Measurements from ENCODE around the gene UBASH3B.

The UBASH3B gene

DNA sequence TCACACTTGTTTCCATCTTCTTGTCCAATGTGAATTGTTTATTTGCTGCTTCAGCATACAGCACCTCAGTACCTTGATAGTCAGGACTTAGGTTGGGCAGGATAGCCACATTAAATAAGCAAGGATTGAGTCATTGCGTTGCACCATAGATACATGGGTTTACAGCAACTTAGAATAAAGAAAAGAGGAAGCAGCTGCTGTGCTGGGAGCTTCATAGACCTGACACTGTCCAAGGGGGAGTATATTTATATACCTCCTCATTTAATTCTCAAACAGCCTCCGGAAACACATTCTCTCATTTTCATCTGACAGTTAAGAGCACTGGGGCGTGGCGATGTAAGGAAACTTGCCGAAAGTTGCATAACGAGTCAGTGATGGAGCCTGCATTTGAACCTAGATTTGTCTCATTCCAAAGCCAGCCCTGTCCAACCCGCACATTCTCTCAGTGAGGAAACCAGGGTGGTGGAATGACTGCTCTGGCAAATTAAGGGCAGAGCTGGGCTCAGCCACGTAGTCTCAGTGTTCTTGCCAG lies 42.2 kb downstream of the UBASH3B start:
- Histone ChIP-seq H3K9me3 (ENCODE audit: control insufficient read depth, insufficient read depth, low read length) (no peaks in the 10 kb centered on the region), H3K36me3 (ENCODE audit: insufficient read depth, low read length) (no peaks in the 10 kb centered on the region), H3K9ac (ENCODE audit: low read depth, low read length) (no peak overlapping the region), H3K4me1 (ENCODE audit: insufficient read depth, low read length) (peaks cover 1% of the 10 kb centered on the region)

GRCh38 chr11:122698392-122698791 lies 42.9 kb downstream of the UBASH3B start:
- Histone ChIP-seq H3K36me3 (ENCODE audit: insufficient read depth, low read length) (no peaks in the 10 kb centered on the region), H3K9ac (ENCODE audit: low read depth, low read length) (no peak overlapping the region), H3K9me3 (ENCODE audit: control insufficient read depth, insufficient read depth, low read length) (no peaks in the 10 kb centered on the region), H3K4me1 (ENCODE audit: insufficient read depth, low read length) (no peaks in the 10 kb centered on the region)

DNA sequence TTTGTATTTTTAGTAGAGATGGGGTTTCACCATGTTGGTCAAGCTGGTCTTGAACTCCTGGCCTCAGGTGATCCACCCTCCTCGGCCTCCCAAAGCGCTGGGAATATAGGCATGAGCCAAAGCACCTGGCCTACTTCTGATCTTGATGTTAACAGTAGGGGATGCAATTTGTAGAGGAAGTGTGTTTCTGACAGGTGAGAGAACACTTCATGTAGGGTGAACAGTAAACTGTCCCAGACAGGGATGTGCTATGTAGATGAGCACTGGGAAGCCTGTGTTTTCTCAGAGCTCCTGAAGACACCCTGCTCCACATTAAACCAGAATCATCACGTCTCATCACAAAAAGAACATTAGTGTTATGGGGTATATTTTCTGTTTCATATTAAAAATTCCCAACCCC lies 45.1 kb downstream of the UBASH3B start:
- no peaks in the 10 kb centered on the region for H3K36me3 ChIP-seq (ENCODE audit: insufficient read depth, low read length)
- H3K4me1 ChIP-seq (ENCODE audit: insufficient read depth, low read length) = no peaks in the 10 kb centered on the region
- H3K9me3 ChIP-seq (ENCODE audit: control insufficient read depth, insufficient read depth, low read length) = no peaks in the 10 kb centered on the region
- H3K9ac ChIP-seq (ENCODE audit: low read depth, low read length) = no peak overlapping the region

GRCh38 chr11:122701143-122701542 lies 45.6 kb downstream of the UBASH3B start:
- H3K4me1 ChIP-seq (ENCODE audit: insufficient read depth, low read length) = no peaks in the 10 kb centered on the region

DNA sequence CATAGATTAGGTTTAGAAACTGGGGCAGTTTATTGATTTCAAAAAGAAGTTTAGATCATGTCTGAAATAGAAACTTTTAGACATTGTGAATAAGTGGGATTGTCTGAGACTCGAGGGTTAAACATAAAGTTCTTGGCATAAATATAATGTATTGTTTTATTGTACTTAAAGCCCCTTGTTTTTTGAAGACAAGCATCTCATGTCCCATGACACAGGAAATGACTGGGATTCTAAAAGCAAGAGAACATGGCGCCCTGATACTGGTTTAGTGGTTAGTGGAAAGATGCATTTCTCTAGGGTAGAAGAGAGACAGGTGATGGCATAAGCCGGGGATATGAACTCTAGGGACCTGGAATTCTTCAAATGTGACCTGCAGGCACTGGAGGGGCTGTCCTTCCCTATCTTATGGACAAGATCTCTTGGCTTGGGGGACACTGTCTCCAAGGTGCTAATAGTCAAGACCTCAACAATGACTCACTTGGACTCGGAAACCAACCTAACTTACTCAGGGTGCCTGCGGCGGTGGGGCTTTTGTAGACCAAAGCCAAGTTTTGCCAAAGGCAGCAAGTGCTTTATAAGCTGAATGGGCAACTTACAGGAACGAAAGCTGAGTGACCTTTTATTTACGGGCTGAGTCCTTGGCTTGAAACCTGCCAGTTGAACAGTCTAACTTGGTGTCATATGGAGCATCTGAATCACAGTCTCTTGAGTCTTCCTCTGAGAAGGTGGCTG lies 48.2 kb downstream of the UBASH3B start:
- no peaks in the 10 kb centered on the region for H3K9me3 ChIP-seq (ENCODE audit: control insufficient read depth, insufficient read depth, low read length)
- H3K4me1 ChIP-seq (ENCODE audit: insufficient read depth, low read length) = no peaks in the 10 kb centered on the region
- no peaks in the 10 kb centered on the region for H3K36me3 ChIP-seq (ENCODE audit: insufficient read depth, low read length)
- H3K9ac ChIP-seq (ENCODE audit: low read depth, low read length) = no peak overlapping the region

More at GRCh38 chr11:122701143-122701542, 45.6 kb downstream of the UBASH3B start:
- Histone ChIP-seq H3K9ac (ENCODE audit: low read depth, low read length) (no peak overlapping the region), H3K9me3 (ENCODE audit: control insufficient read depth, insufficient read depth, low read length) (no peaks in the 10 kb centered on the region), H3K36me3 (ENCODE audit: insufficient read depth, low read length) (no peaks in the 10 kb centered on the region)

DNA sequence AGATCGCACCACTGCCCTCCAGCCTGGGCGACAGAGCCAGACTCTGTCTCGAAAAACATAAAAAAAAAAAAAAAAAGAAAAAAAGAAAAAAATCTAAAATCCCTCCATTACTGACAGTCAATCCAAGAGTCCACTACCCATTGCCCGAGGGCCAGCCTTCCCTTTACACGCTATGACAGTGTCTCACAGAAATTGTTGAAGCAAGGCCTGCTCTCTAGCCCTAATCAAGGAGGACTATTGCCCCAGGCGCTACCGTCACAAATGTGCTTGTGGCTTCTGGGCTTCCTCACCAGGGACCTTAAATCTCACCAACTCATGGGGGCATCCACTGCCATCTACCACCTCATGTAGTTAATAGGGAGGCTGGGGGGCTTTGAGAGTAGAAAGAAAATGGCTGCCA lies 49.9 kb downstream of the UBASH3B start:
- Histone ChIP-seq H3K9me3 (ENCODE audit: control insufficient read depth, insufficient read depth, low read length) (no peaks in the 10 kb centered on the region), H3K9ac (ENCODE audit: low read depth, low read length) (no peak overlapping the region), H3K36me3 (ENCODE audit: insufficient read depth, low read length) (no peaks in the 10 kb centered on the region), H3K4me1 (ENCODE audit: insufficient read depth, low read length) (peaks cover 3% of the 10 kb centered on the region; the same call in 1 of the 2 replicates)

- H3K36me3 ChIP-seq (ENCODE audit: insufficient read depth, low read length) = no peaks in the 10 kb centered on the region
- peaks cover 3% of the 10 kb centered on the region; the same call in 1 of the 2 replicates for H3K4me1 ChIP-seq (ENCODE audit: insufficient read depth, low read length)
- H3K9ac ChIP-seq (ENCODE audit: low read depth, low read length) = no peak overlapping the region
- H3K9me3 ChIP-seq (ENCODE audit: control insufficient read depth, insufficient read depth, low read length) = no peaks in the 10 kb centered on the region
Observed at GRCh38 chr11:122706291-122707088, 51.0 kb downstream of the UBASH3B start.

DNA sequence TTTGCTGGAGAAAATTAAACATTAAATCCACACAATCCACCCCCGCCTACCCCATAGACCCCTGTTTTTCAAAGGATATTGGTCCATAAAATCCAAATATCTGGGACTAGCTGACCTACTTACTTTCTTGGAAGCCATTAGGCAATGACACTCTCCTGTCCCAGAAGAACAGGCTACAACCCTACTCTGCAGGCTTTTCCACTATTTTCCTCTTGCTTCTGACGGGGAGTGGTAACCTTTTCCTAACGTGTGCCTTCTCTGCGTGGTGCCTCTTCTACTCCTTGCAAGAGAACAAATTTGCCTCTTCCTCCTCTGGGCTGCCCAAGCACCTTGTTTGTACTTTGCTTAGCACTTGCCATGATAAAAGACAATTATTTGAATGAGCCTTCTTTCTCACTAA lies 51.6 kb downstream of the UBASH3B start:
- H3K9me3 ChIP-seq (ENCODE audit: control insufficient read depth, insufficient read depth, low read length) = no peaks in the 10 kb centered on the region
- no peak overlapping the region for H3K9ac ChIP-seq (ENCODE audit: low read depth, low read length)
- H3K36me3 ChIP-seq (ENCODE audit: insufficient read depth, low read length) = no peaks in the 10 kb centered on the region
- peaks cover 3% of the 10 kb centered on the region; the same call in 1 of the 2 replicates for H3K4me1 ChIP-seq (ENCODE audit: insufficient read depth, low read length)

- H3K36me3 ChIP-seq (ENCODE audit: insufficient read depth, low read length) = no peaks in the 10 kb centered on the region
- H3K4me1 ChIP-seq (ENCODE audit: insufficient read depth, low read length) = peaks cover 3% of the 10 kb centered on the region; the same call in 1 of the 2 replicates
- no peak overlapping the region for H3K9ac ChIP-seq (ENCODE audit: low read depth, low read length)
- no peaks in the 10 kb centered on the region for H3K9me3 ChIP-seq (ENCODE audit: control insufficient read depth, insufficient read depth, low read length)
Observed at GRCh38 chr11:122707901-122708300, 52.4 kb downstream of the UBASH3B start.

DNA sequence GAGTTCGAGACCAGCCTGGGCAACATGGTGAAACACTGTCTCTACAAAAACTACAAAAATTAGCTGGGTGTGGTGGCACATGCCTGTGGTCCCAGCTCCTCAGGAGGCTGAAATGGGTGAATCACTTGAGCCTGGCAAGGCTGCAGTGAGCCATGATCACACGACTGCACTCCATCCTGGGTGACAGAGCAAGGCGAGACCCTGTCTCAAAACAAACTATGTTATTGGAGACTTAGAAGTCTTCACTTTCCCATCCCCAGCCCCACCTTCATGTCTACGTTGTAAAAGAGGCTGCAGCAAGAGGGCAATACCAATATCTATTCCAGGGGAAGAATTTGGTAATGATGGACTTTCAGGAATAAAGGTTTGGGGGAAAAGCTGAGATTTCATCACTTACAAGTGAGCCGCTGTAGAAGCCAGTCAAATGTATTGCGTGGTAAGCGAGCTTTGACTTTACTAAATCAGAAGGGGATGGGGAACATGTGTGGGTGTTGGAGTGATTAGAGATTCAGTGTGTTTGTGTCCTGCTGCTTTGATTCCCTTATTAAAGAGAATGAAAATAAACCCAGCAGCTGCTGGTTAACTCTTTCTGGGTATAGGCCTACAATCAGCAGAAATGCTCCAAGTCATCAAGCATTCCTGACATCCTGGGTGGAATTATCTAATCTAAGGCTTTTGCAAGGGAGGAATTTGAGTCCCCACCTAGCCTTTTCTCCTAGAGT lies 53.7 kb downstream of the UBASH3B start:
- H3K36me3 ChIP-seq (ENCODE audit: insufficient read depth, low read length) = no peaks in the 10 kb centered on the region
- H3K4me1 ChIP-seq (ENCODE audit: insufficient read depth, low read length) = peaks cover 3% of the 10 kb centered on the region; the same call in 1 of the 2 replicates
- H3K9ac ChIP-seq (ENCODE audit: low read depth, low read length) = no peak overlapping the region
- no peaks in the 10 kb centered on the region for H3K9me3 ChIP-seq (ENCODE audit: control insufficient read depth, insufficient read depth, low read length)

GRCh38 chr11:122711362-122711761 lies 55.8 kb downstream of the UBASH3B start:
- Histone ChIP-seq H3K9ac (ENCODE audit: low read depth, low read length) (no peak overlapping the region), H3K36me3 (ENCODE audit: insufficient read depth, low read length) (no peaks in the 10 kb centered on the region), H3K9me3 (ENCODE audit: control insufficient read depth, insufficient read depth, low read length) (no peaks in the 10 kb centered on the region), H3K4me1 (ENCODE audit: insufficient read depth, low read length) (peaks cover 3% of the 10 kb centered on the region; the same call in 1 of the 2 replicates)

GRCh38 chr11:122711831-122712381 lies 56.4 kb downstream of the UBASH3B start:
- Histone ChIP-seq H3K9ac (ENCODE audit: low read depth, low read length) (no peak overlapping the region), H3K9me3 (ENCODE audit: control insufficient read depth, insufficient read depth, low read length) (no peaks in the 10 kb centered on the region), H3K36me3 (ENCODE audit: insufficient read depth, low read length) (no peaks in the 10 kb centered on the region), H3K4me1 (ENCODE audit: insufficient read depth, low read length) (peaks cover 3% of the 10 kb centered on the region; the same call in 1 of the 2 replicates)

DNA sequence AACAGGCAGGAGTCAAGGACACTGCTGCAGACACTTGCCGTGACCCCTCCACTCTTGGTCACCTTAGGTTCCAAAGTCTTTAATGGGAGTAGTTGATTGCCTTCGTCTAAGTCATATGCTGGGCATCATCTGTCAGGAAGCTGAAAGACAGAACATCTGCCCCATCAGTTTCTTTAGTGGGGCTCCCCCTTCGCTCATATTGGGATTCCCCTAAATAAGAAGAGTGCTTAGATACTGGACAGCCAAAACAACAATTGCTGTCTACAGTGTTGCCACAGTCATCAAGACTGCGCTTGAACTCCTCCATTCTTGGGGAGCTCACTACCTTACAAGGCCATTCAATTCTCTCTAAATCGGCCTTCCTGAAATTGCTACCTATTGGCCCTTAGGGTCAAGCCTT lies 58.5 kb downstream of the UBASH3B start:
- peaks cover 3% of the 10 kb centered on the region; the same call in 1 of the 2 replicates for H3K4me1 ChIP-seq (ENCODE audit: insufficient read depth, low read length)
- no peaks in the 10 kb centered on the region for H3K9me3 ChIP-seq (ENCODE audit: control insufficient read depth, insufficient read depth, low read length)
- H3K36me3 ChIP-seq (ENCODE audit: insufficient read depth, low read length) = no peaks in the 10 kb centered on the region
- no peak overlapping the region for H3K9ac ChIP-seq (ENCODE audit: low read depth, low read length)

GRCh38 chr11:122714484-122714883 lies 59.0 kb downstream of the UBASH3B start:
- H3K9me3 ChIP-seq (ENCODE audit: control insufficient read depth, insufficient read depth, low read length) = no peaks in the 10 kb centered on the region
- no peaks in the 10 kb centered on the region for H3K36me3 ChIP-seq (ENCODE audit: insufficient read depth, low read length)
- peaks cover 1% of the 10 kb centered on the region; the same call in 1 of the 2 replicates for H3K4me1 ChIP-seq (ENCODE audit: insufficient read depth, low read length)
- no peak overlapping the region for H3K9ac ChIP-seq (ENCODE audit: low read depth, low read length)
